Skeletal muscle cell (primary cell): Measurements from ENCODE around the gene TBATA.

ENCODE experiments used
- DNase-seq: peaks from one replicate; pipeline ENCODE4 v3.0.0-alpha.2; 2010; ENCODE audit warnings: low read depth
- H3K4me3 ChIP-seq: 2 replicates; pipeline ENCODE4 v1.5.1; 2011; ENCODE audit warnings: low read depth, mild to moderate bottlenecking, control low read depth, low read length, moderate library complexity

TBATA gene

DNA sequence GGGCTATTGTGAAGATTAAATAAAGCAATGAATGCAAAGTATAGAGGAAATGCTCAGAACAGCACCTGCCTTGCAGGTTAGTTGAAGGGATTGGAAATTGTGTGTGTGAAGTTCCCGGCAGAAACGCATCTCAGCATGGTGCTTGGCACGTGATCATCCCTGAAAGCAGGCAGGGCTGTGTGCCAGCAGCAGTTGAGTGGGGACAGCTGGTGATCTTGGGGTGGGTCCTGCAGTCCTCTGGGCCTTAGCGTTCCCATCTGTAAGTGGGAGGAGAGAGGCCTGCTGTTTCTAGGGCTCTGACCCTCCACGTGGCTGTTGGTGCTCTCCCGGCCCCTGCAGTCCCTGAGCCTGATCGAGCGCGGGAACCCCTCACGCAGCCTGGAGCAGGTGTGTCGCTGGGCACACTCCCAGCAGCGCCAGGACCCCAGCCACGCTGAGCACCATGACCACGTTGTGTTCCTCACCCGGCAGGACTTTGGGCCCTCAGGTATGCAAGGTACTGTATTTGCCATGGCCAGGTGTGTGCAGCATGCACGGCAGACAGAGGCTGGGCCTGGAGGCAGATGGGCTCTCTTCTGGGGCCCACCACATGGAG is 55.3 kb downstream of the TBATA start:
- no peak overlapping the region for H3K4me3 ChIP-seq
- no peak for DNase-seq

DNA sequence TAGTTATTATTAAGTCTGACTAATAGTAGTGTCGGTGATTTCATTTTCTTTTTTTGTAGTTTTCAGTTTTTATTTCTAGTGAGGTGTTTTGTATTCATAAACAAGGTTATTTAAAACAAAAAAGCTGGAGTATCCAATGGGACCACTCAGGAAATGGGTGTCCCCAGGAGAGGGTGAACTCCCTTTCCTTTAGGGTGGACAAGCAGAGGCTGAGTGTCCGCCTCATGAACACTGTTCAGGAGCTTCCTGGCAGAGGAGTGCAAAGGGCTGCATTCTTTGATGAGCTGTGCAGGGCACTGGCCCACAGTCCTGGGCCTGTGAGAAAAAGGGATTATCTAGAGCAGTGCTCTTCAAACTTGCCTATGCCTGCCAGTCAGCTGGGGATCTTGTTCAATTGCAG is 56.8 kb downstream of the TBATA start:
- DNase-seq = no peak
- H3K4me3 ChIP-seq = no peak overlapping the region

DNA sequence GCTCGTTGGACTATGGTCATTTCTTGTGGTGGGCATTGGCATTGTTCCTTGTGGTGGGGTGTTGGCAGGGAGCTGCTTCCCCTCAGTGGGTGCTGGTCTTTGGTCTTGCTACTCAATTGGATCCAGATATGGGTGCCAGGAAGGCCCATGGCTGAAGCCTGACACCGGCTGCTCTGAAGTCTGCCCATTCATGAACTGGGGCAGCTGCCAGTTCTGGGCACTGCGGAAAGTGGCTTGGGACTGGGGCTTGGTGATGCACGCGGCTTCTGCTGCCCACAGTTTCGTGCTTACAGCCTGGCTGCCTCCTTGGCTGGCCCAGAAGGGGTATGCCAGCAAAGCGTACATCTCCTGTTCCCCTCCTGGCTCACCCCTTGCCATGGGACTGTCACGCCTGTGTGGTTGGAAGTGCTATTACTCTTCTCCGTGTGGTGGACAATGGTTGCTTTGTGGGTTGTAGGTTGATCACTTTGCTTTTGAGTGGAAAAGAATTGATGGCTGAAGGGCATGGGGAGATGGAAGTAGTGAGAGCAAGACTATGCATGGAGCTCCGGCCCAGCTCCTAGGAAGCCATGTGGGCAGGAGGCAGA is 58.2 kb downstream of the TBATA start:
- DNase-seq = no peak
- no peak overlapping the region for H3K4me3 ChIP-seq

DNA sequence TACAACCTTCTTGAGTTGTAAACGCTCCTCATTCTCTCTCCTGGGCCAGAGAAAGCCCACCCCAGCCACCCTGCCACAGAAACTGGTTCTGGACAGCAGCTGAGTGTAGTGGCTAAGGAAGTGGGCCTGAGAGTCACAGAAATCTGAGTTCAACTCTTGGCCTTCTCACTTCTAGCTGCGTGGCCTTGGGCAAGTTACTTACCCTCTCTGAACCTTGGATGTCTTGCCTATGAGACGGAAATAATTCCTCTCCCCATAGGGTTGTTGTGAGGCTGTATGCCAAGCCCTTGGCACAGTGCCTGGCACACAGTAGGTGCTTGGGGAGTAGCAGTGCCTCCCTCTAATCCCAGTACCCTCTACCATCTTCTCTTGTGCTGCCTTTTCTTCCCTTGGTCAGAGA is 61.4 kb downstream of the TBATA start:
- no peak for DNase-seq
- H3K4me3 ChIP-seq = no peak overlapping the region

DNA sequence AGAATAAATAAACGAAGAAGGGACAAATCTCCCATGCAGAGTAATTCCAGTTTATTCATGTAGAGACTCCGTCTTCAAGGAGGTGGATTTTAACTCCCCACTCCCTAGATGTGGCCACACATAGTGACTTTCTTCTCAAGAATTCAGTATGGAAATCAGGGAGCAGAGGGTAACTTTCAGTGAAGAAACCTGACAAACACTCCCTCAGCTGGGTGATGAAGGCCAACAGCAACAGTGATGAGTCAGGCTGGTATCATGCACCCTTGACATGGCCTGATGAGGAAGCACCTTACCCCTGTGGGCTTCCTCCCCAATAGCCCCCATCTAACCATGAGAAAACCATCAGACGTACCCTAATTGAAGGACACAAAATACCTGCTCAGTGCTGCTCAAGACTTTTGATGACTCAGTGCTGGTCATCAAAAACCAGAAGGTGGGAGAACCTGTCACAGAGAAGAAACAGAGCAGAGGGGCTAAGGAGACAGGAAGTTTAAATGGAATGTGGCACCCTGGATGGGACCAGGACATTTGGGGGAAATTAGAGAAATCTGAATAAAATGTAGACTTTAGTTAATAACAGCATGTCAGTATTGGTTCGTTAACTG is 62.3 kb downstream of the TBATA start:
- no peak for DNase-seq
- H3K4me3 ChIP-seq = no peak overlapping the region
